Central memory CD8-positive, alpha-beta T cell (primary cell): ENCODE data around the gene MYCBP2.

Experiments used
- ATAC-seq: fragments of 150-1000 bp; cut with Tn5 transposase; replicated peaks from 2 replicates; pipeline ENCODE4 v1.10.0; 2022; ENCODE audit warnings: mild to moderate bottlenecking, moderate FRiP score, moderate number of reproducible peaks; ENCODE audit not compliant: poor library complexity, severe bottlenecking; ENCODE audit errors: extremely low read depth
- DNase-seq, 2 donors: peaks; one replicate each; pipeline ENCODE4 v3.0.0; 2021; ENCODE audit warnings: low spot score in 2 of 2
- H3K27ac Mint-ChIP-seq: one replicate; pipeline ENCODE4 v1.8.0; 2022; ENCODE audit warnings: low read depth, mild to moderate bottlenecking, moderate library complexity, mixed read lengths
- H3K27me3 Mint-ChIP-seq: one replicate; pipeline ENCODE4 v1.8.0; 2022; ENCODE audit warnings: mixed read lengths
- H3K36me3 Mint-ChIP-seq: one replicate; pipeline ENCODE4 v1.8.0; 2022; ENCODE audit warnings: mild to moderate bottlenecking, moderate library complexity, mixed read lengths; ENCODE audit not compliant: insufficient read depth
- H3K4me1 Mint-ChIP-seq: one replicate; pipeline ENCODE4 v1.8.0; 2022; ENCODE audit warnings: mixed read lengths
- H3K4me3 Mint-ChIP-seq: one replicate; pipeline ENCODE4 v1.8.0; 2022; ENCODE audit warnings: mild to moderate bottlenecking, moderate library complexity, mixed read lengths
- H3K9me3 Mint-ChIP-seq: one replicate; pipeline ENCODE4 v1.8.0; 2022; ENCODE audit warnings: mixed read lengths

The MYCBP2 gene

GRCh38 chr13:77326905-77327604 lies at the start of gene MYCBP2:
Gene MYCBP2, minus strand, starts transcription at chr13:77327094. Its CDS starts 319 bp downstream, at chr13:77326775.
- H3K36me3 Mint-ChIP-seq: peaks cover 24% of the 10 kb centered on the region
- H3K27ac Mint-ChIP-seq: peak within 1 kb of the TSS; percentile 95
- H3K4me1 Mint-ChIP-seq: peaks cover 62% of the 10 kb centered on the region

GRCh38 chr13:77375560-77376108 lies 48.7 kb upstream of the MYCBP2 start:
- ATAC-seq: no peak
- no peaks in the 10 kb centered on the region for H3K9me3 Mint-ChIP-seq
- no peak for DNase-seq
- H3K27me3 Mint-ChIP-seq: no peaks in the 10 kb centered on the region
- H3K27ac Mint-ChIP-seq: no peak overlapping the region
- no peaks in the 10 kb centered on the region for H3K4me1 Mint-ChIP-seq
- no peaks in the 10 kb centered on the region for H3K36me3 Mint-ChIP-seq
- no peak overlapping the region for H3K4me3 Mint-ChIP-seq

More at GRCh38 chr13:77326905-77327604, at the start of gene MYCBP2:
- DNase-seq (peak; percentile 94 to 96), ATAC-seq (peak; percentile 50)
- Mint-ChIP-seq H3K4me3 (peak within 1 kb of the TSS; percentile 96), H3K9me3 (no peaks in the 10 kb centered on the region), H3K27me3 (no peaks in the 10 kb centered on the region)

- ATAC-seq (no peak), DNase-seq (no peak)
- Mint-ChIP-seq H3K36me3 (no peaks in the 10 kb centered on the region), H3K9me3 (no peaks in the 10 kb centered on the region), H3K27ac (no peak overlapping the region), H3K4me1 (no peaks in the 10 kb centered on the region), H3K27me3 (no peaks in the 10 kb centered on the region), H3K4me3 (no peak overlapping the region)
These were observed 47.9 kb upstream of the MYCBP2 start for GRCh38 chr13:77374786-77375185.

GRCh38 chr13:77374339-77374738 lies 47.4 kb upstream of the MYCBP2 start:
- no peak overlapping the region for H3K27ac Mint-ChIP-seq
- H3K9me3 Mint-ChIP-seq: no peaks in the 10 kb centered on the region
- H3K36me3 Mint-ChIP-seq: no peaks in the 10 kb centered on the region
- no peak for DNase-seq
- no peaks in the 10 kb centered on the region for H3K4me1 Mint-ChIP-seq
- H3K4me3 Mint-ChIP-seq: no peak overlapping the region
- no peaks in the 10 kb centered on the region for H3K27me3 Mint-ChIP-seq
- no peak for ATAC-seq

GRCh38 chr13:77373502-77373901 lies 46.6 kb upstream of the MYCBP2 start:
- Mint-ChIP-seq H3K4me1 (no peaks in the 10 kb centered on the region), H3K9me3 (no peaks in the 10 kb centered on the region), H3K27ac (no peak overlapping the region), H3K27me3 (no peaks in the 10 kb centered on the region), H3K4me3 (no peak overlapping the region), H3K36me3 (no peaks in the 10 kb centered on the region)
- no peak for DNase-seq
- no peak for ATAC-seq

GRCh38 chr13:77372275-77372674 lies 45.4 kb upstream of the MYCBP2 start:
- H3K27ac Mint-ChIP-seq: no peak overlapping the region
- H3K4me1 Mint-ChIP-seq: no peaks in the 10 kb centered on the region
- H3K36me3 Mint-ChIP-seq: no peaks in the 10 kb centered on the region
- no peaks in the 10 kb centered on the region for H3K27me3 Mint-ChIP-seq
- no peak overlapping the region for H3K4me3 Mint-ChIP-seq
- DNase-seq: no peak
- no peaks in the 10 kb centered on the region for H3K9me3 Mint-ChIP-seq
- no peak for ATAC-seq

- no peaks in the 10 kb centered on the region for H3K36me3 Mint-ChIP-seq
- no peaks in the 10 kb centered on the region for H3K9me3 Mint-ChIP-seq
- no peak for ATAC-seq
- no peak overlapping the region for H3K4me3 Mint-ChIP-seq
- H3K27me3 Mint-ChIP-seq: no peaks in the 10 kb centered on the region
- no peaks in the 10 kb centered on the region for H3K4me1 Mint-ChIP-seq
- DNase-seq: no peak
- no peak overlapping the region for H3K27ac Mint-ChIP-seq
These were observed 44.0 kb upstream of the MYCBP2 start for GRCh38 chr13:77370888-77371287.

GRCh38 chr13:77362166-77362565 lies 35.3 kb upstream of the MYCBP2 start:
- H3K4me1 Mint-ChIP-seq: no peaks in the 10 kb centered on the region
- H3K36me3 Mint-ChIP-seq: no peaks in the 10 kb centered on the region
- ATAC-seq (no peak), DNase-seq (no peak)
- no peaks in the 10 kb centered on the region for H3K9me3 Mint-ChIP-seq
- no peak overlapping the region for H3K27ac Mint-ChIP-seq
- H3K27me3 Mint-ChIP-seq: peaks cover 8% of the 10 kb centered on the region
- no peak overlapping the region for H3K4me3 Mint-ChIP-seq

GRCh38 chr13:77360032-77360685 lies 33.3 kb upstream of the MYCBP2 start:
- Mint-ChIP-seq H3K9me3 (no peaks in the 10 kb centered on the region), H3K36me3 (no peaks in the 10 kb centered on the region), H3K27me3 (peaks cover 8% of the 10 kb centered on the region), H3K4me3 (no peak overlapping the region), H3K4me1 (no peaks in the 10 kb centered on the region), H3K27ac (no peak overlapping the region)
- ATAC-seq: no peak
- no peak for DNase-seq

GRCh38 chr13:77359171-77359570 lies 32.3 kb upstream of the MYCBP2 start:
- H3K27ac Mint-ChIP-seq: no peak overlapping the region
- H3K27me3 Mint-ChIP-seq: peaks cover 1% of the 10 kb centered on the region
- H3K4me1 Mint-ChIP-seq: peaks cover 2% of the 10 kb centered on the region
- no peak overlapping the region for H3K4me3 Mint-ChIP-seq
- no peaks in the 10 kb centered on the region for H3K36me3 Mint-ChIP-seq
- ATAC-seq: no peak
- no peak for DNase-seq
- H3K9me3 Mint-ChIP-seq: no peaks in the 10 kb centered on the region

GRCh38 chr13:77358001-77358400 lies 31.1 kb upstream of the MYCBP2 start:
- no peak overlapping the region for H3K27ac Mint-ChIP-seq
- H3K27me3 Mint-ChIP-seq: no peaks in the 10 kb centered on the region
- H3K9me3 Mint-ChIP-seq: no peaks in the 10 kb centered on the region
- ATAC-seq (no peak), DNase-seq (no peak)
- H3K36me3 Mint-ChIP-seq: no peaks in the 10 kb centered on the region
- H3K4me3 Mint-ChIP-seq: no peak overlapping the region
- H3K4me1 Mint-ChIP-seq: peaks cover 12% of the 10 kb centered on the region

- H3K9me3 Mint-ChIP-seq: no peaks in the 10 kb centered on the region
- no peak overlapping the region for H3K4me3 Mint-ChIP-seq
- DNase-seq: no peak
- no peak for ATAC-seq
- H3K4me1 Mint-ChIP-seq: peaks cover 12% of the 10 kb centered on the region
- no peaks in the 10 kb centered on the region for H3K27me3 Mint-ChIP-seq
- no peaks in the 10 kb centered on the region for H3K36me3 Mint-ChIP-seq
- H3K27ac Mint-ChIP-seq: no peak overlapping the region
These were observed 29.3 kb upstream of the MYCBP2 start for GRCh38 chr13:77356155-77356554.

- no peak for DNase-seq
- ATAC-seq: no peak
- H3K4me1 Mint-ChIP-seq: peaks cover 12% of the 10 kb centered on the region
- H3K27me3 Mint-ChIP-seq: no peaks in the 10 kb centered on the region
- H3K27ac Mint-ChIP-seq: peak overlapping the region; percentile 15
- no peaks in the 10 kb centered on the region for H3K9me3 Mint-ChIP-seq
- H3K36me3 Mint-ChIP-seq: no peaks in the 10 kb centered on the region
- no peak overlapping the region for H3K4me3 Mint-ChIP-seq
These were observed 27.1 kb upstream of the MYCBP2 start for GRCh38 chr13:77353995-77354394.
